Central memory CD8-positive, alpha-beta T cell (primary cell): ENCODE results near the gene CTNNA3.

ENCODE experiments used
- ATAC-seq: fragments of 150-1000 bp; cut with Tn5 transposase; replicated peaks from 2 replicates; pipeline ENCODE4 v1.10.0; 2022; ENCODE audit warnings: mild to moderate bottlenecking, moderate FRiP score, moderate number of reproducible peaks; ENCODE audit not compliant: poor library complexity, severe bottlenecking; ENCODE audit errors: extremely low read depth
- DNase-seq, 2 donors: peaks; one replicate each; pipeline ENCODE4 v3.0.0; 2021; ENCODE audit warnings: low spot score in 2 of 2
- H3K27ac Mint-ChIP-seq: one replicate; pipeline ENCODE4 v1.8.0; 2022; ENCODE audit warnings: low read depth, mild to moderate bottlenecking, moderate library complexity, mixed read lengths
- H3K27me3 Mint-ChIP-seq: one replicate; pipeline ENCODE4 v1.8.0; 2022; ENCODE audit warnings: mixed read lengths
- H3K36me3 Mint-ChIP-seq: one replicate; pipeline ENCODE4 v1.8.0; 2022; ENCODE audit warnings: mild to moderate bottlenecking, moderate library complexity, mixed read lengths; ENCODE audit not compliant: insufficient read depth
- H3K4me1 Mint-ChIP-seq: one replicate; pipeline ENCODE4 v1.8.0; 2022; ENCODE audit warnings: mixed read lengths
- H3K4me3 Mint-ChIP-seq: one replicate; pipeline ENCODE4 v1.8.0; 2022; ENCODE audit warnings: mild to moderate bottlenecking, moderate library complexity, mixed read lengths
- H3K9me3 Mint-ChIP-seq: one replicate; pipeline ENCODE4 v1.8.0; 2022; ENCODE audit warnings: mixed read lengths

The CTNNA3 gene

GRCh38 chr10:66928776-66929175, 767.2 kb downstream of the CTNNA3 start:
- Mint-ChIP-seq H3K9me3 (no peaks in the 10 kb centered on the region), H3K4me3 (no peak overlapping the region), H3K27ac (no peak overlapping the region), H3K36me3 (no peaks in the 10 kb centered on the region), H3K27me3 (peaks cover 12% of the 10 kb centered on the region), H3K4me1 (no peaks in the 10 kb centered on the region)
- DNase-seq = no peak
- ATAC-seq = no peak

- Mint-ChIP-seq H3K4me3 (no peak overlapping the region), H3K9me3 (no peaks in the 10 kb centered on the region), H3K27ac (no peak overlapping the region), H3K36me3 (no peaks in the 10 kb centered on the region), H3K4me1 (no peaks in the 10 kb centered on the region), H3K27me3 (peaks cover 12% of the 10 kb centered on the region)
- ATAC-seq (no peak), DNase-seq (no peak)
Measured at GRCh38 chr10:66927971-66928770, 767.8 kb downstream of the CTNNA3 start.

- no peak overlapping the region for H3K4me3 Mint-ChIP-seq
Measured at GRCh38 chr10:66927251-66927935, 768.6 kb downstream of the CTNNA3 start.

DNA sequence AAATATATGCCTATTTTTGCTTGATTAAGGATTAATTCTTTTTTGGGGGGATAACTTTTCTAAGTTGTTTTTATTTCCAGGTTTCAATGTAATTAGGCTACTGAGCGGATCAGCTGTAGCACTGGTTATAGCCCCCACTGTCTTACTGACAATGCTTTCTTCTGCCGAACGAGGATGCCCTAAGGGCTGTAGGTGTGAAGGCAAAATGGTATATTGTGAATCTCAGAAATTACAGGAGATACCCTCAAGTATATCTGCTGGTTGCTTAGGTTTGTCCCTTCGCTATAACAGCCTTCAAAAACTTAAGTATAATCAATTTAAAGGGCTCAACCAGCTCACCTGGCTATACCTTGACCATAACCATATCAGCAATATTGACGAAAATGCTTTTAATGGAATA, 769.2 kb downstream of the CTNNA3 start:
- no peaks in the 10 kb centered on the region for H3K36me3 Mint-ChIP-seq
- H3K27me3 Mint-ChIP-seq = peaks cover 12% of the 10 kb centered on the region
- no peaks in the 10 kb centered on the region for H3K4me1 Mint-ChIP-seq
- H3K9me3 Mint-ChIP-seq = no peaks in the 10 kb centered on the region
- ATAC-seq (no peak), DNase-seq (no peak)
- no peak overlapping the region for H3K27ac Mint-ChIP-seq
- H3K4me3 Mint-ChIP-seq = no peak overlapping the region

More at GRCh38 chr10:66927251-66927935, 768.6 kb downstream of the CTNNA3 start:
- H3K4me1 Mint-ChIP-seq = no peaks in the 10 kb centered on the region
- no peaks in the 10 kb centered on the region for H3K36me3 Mint-ChIP-seq
- H3K27ac Mint-ChIP-seq = no peak overlapping the region
- ATAC-seq (no peak), DNase-seq (no peak)
- H3K9me3 Mint-ChIP-seq = no peaks in the 10 kb centered on the region
- peaks cover 12% of the 10 kb centered on the region for H3K27me3 Mint-ChIP-seq

- no peak for ATAC-seq
- Mint-ChIP-seq H3K27ac (no peak within 1 kb of the TSS), H3K4me3 (no peak within 1 kb of the TSS), H3K4me1 (no peaks in the 10 kb centered on the region), H3K27me3 (peaks cover 12% of the 10 kb centered on the region), H3K36me3 (no peaks in the 10 kb centered on the region), H3K9me3 (peaks cover 4% of the 10 kb centered on the region)
- no peak for DNase-seq
Measured at GRCh38 chr10:66925896-66926715, 769.9 kb downstream of the CTNNA3 start, which contains the start of gene LRRTM3. TSS of gene LRRTM3 (plus strand) at chr10:66926036.

DNA sequence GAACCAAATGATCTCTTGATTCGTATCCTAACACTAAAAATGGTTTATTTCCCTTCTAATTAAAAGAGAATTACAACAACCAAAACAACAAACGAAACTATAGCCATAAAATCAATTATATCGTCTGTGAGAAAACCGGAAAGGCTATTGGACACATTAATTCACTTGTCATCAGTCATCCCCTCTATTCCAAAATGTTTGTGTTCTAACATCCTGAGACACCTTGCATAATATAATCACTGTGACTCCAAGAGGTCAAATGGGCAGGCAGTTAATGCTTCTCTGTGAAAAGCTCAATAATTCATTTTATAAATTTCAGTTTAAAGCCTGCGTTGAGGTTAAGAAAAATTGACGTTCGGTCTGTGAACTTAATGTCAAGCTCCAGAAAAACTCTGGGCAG, 770.6 kb downstream of the CTNNA3 start:
- peaks cover 12% of the 10 kb centered on the region for H3K27me3 Mint-ChIP-seq
- DNase-seq = no peak
- no peak overlapping the region for H3K4me3 Mint-ChIP-seq
- peaks cover 4% of the 10 kb centered on the region for H3K9me3 Mint-ChIP-seq
- ATAC-seq = no peak
- H3K27ac Mint-ChIP-seq = no peak overlapping the region
- no peaks in the 10 kb centered on the region for H3K36me3 Mint-ChIP-seq
- H3K4me1 Mint-ChIP-seq = no peaks in the 10 kb centered on the region

DNA sequence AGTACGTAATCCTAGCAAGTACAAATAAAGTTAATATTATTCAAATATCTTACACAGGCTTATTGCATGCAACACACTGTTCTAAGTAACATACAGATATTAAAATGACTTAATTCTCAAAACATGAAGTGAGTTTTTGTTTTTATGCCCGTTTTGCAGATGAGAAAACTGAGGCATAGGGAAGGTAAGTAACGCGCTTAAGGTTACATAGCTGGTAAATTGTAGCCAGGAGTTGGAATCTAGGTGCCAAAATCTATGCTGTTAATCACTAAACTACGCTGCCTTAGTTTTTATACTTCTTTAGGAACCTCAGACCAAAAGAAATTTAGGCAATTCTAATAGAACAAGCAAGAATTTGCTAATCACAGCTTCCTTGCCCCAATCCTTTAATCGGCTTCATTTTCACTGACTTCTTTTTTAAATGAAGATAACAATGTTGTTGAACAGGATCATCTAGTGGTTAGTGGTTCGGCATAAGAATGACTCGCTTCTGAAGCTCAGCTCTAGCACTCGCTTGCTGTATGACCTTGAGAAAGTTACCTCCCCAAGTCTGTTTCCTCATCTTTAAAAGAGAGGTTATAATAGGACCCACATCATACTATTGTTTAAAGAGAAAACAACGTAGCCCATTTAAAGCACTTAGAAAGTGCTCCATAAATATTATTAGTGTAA, 771.2 kb downstream of the CTNNA3 start:
- Mint-ChIP-seq H3K4me3 (no peak overlapping the region), H3K9me3 (peaks cover 4% of the 10 kb centered on the region), H3K27ac (no peak overlapping the region), H3K4me1 (no peaks in the 10 kb centered on the region), H3K27me3 (peaks cover 12% of the 10 kb centered on the region), H3K36me3 (no peaks in the 10 kb centered on the region)
- DNase-seq (no peak), ATAC-seq (no peak)

DNA sequence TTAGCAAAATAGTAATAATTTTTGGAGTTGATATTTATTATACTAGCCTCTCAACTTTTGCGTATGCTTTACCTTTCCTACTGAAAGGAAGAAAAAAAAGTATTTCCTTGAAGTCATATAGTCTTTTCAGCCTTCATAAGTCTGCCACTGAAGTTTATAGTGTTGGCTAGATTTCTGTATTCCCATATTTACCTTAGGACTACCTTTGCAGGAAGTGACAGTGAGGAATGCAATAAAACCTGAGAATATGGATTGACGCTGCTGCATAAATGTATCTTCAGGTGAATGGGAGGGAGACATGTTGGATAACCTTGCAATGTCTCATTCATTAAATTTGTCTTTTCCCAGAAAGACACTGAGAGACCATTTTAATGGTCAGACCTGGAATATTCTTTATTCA, 776.7 kb downstream of the CTNNA3 start:
- DNase-seq = no peak
- Mint-ChIP-seq H3K9me3 (peaks cover 4% of the 10 kb centered on the region), H3K4me3 (no peak overlapping the region), H3K27ac (no peak overlapping the region), H3K27me3 (no peaks in the 10 kb centered on the region), H3K4me1 (no peaks in the 10 kb centered on the region), H3K36me3 (no peaks in the 10 kb centered on the region)
- ATAC-seq = no peak

DNA sequence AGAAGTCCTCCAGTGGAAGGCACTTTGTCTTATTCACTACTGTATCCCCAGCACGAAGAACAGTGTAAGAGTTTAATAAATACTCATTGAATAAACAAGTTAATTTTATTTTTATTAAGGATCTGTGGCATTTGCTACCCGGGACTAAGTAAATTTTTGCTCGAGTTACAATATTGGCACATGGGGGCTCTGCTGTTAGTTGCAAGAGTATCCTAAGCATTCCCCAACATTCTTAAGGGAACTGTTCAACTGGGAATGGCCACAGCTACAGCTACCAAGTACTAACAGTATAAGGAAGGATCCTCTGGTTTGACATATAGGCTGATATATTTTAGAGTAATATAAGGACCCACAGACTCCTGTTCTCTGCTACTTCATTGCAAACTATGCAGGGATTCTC, 778.9 kb downstream of the CTNNA3 start:
- H3K9me3 Mint-ChIP-seq = peaks cover 8% of the 10 kb centered on the region
- H3K4me1 Mint-ChIP-seq = no peaks in the 10 kb centered on the region
- no peak overlapping the region for H3K27ac Mint-ChIP-seq
- H3K27me3 Mint-ChIP-seq = no peaks in the 10 kb centered on the region
- H3K4me3 Mint-ChIP-seq = no peak overlapping the region
- H3K36me3 Mint-ChIP-seq = no peaks in the 10 kb centered on the region
- ATAC-seq (no peak), DNase-seq (no peak)

- ATAC-seq (no peak), DNase-seq (no peak)
- peaks cover 4% of the 10 kb centered on the region for H3K9me3 Mint-ChIP-seq
- H3K27me3 Mint-ChIP-seq = no peaks in the 10 kb centered on the region
- no peak overlapping the region for H3K27ac Mint-ChIP-seq
- no peak overlapping the region for H3K4me3 Mint-ChIP-seq
- no peaks in the 10 kb centered on the region for H3K4me1 Mint-ChIP-seq
- no peaks in the 10 kb centered on the region for H3K36me3 Mint-ChIP-seq
Measured at GRCh38 chr10:66916030-66916429, 780.0 kb downstream of the CTNNA3 start.

DNA sequence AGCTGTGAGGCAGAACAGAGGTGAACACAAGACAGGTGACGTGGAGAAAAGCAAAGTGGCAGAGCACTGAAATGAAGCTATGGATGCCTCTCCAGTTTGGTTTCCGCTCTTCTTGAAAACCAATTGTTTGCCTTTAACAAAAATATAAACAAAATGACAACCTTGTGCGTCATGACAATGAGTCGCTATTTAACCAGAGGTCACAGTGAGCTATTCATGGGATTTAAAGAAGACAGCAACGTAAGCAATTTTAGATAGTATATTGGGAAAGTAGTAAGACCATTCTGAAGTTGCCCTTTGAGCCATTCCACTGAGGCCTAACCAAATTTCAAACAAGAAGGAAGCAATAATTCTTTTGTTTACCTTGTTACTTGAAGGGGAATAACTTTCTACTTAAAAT, 785.3 kb downstream of the CTNNA3 start:
- H3K36me3 Mint-ChIP-seq = no peaks in the 10 kb centered on the region
- H3K27ac Mint-ChIP-seq = no peak overlapping the region
- peaks cover 4% of the 10 kb centered on the region for H3K9me3 Mint-ChIP-seq
- ATAC-seq (no peak), DNase-seq (no peak)
- no peaks in the 10 kb centered on the region for H3K27me3 Mint-ChIP-seq
- H3K4me3 Mint-ChIP-seq = no peak overlapping the region
- no peaks in the 10 kb centered on the region for H3K4me1 Mint-ChIP-seq

DNA sequence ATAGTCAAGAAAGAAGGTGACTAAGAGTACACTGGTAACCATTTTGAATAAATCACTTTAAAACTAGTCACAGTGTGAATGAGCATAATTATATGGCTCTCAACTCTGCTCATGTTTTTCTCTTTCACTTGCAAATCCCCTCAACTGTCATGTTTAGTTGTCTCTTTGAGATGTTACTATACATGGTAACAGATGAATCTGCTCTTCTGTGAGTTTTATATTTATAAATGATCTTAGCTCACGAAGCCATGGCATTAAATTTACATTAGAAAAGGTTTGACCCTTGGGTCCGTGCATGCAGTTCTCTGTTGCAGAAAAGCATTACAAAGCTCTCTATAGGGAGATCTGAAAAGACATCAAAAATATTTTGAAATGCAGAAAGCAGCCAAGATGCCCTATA, 803.1 kb downstream of the CTNNA3 start:
- Mint-ChIP-seq H3K27me3 (no peaks in the 10 kb centered on the region), H3K4me3 (no peak overlapping the region)
- no peak for ATAC-seq

More for the DNA sequence above, 803.1 kb downstream of the CTNNA3 start:
- H3K27ac Mint-ChIP-seq = no peak overlapping the region
- no peaks in the 10 kb centered on the region for H3K4me1 Mint-ChIP-seq
- peaks cover 2% of the 10 kb centered on the region for H3K36me3 Mint-ChIP-seq
- peaks cover 23% of the 10 kb centered on the region for H3K9me3 Mint-ChIP-seq
- DNase-seq = no peak
